HG02623 (cell line): ENCODE data around the gene GM2A.
A peak's percentile ranks its signal among the peaks of the same experiment; 100 is the strongest.
"Not testable (repeated sequence)": the region's sequence is repeated elsewhere in the genome, so short reads cannot be mapped to it uniquely, and the experiment has no call there.

ENCODE experiments used
- ATAC-seq: cut with Tn5 transposase; IDR thresholded peaks from one replicate; pipeline ENCODE4 v1.9.1; 2021; ENCODE audit warnings: moderate library complexity; ENCODE audit not compliant: unreplicated experiment

Gene GM2A

GRCh38 chr5:151251001-151251551, 1.9 kb upstream of the GM2A start:
- no peak for ATAC-seq

GRCh38 chr5:151251621-151252020, 1.4 kb upstream of the GM2A start:
- ATAC-seq = no peak

- ATAC-seq = no peak
Observed at GRCh38 chr5:151253605-151253950, 593 bp downstream of the GM2A start.

- no peak for ATAC-seq
Observed at GRCh38 chr5:151254556-151254955, 1.6 kb downstream of the GM2A start.

- ATAC-seq = not testable (repeated sequence)
Observed at GRCh38 chr5:151254990-151255389, 2.0 kb downstream of the GM2A start.

- peak; percentile 32 for ATAC-seq
Observed at GRCh38 chr5:151255621-151256286, 2.8 kb downstream of the GM2A start.

- peak; percentile 25 for ATAC-seq
Observed at GRCh38 chr5:151257731-151258181, 4.8 kb downstream of the GM2A start.

GRCh38 chr5:151258201-151258611, 5.2 kb downstream of the GM2A start:
- no peak for ATAC-seq

GRCh38 chr5:151258816-151259215, 5.8 kb downstream of the GM2A start:
- no peak for ATAC-seq

GRCh38 chr5:151259931-151260330, 6.9 kb downstream of the GM2A start:
- no peak for ATAC-seq

GRCh38 chr5:151262532-151262931, 9.5 kb downstream of the GM2A start:
- no peak for ATAC-seq

- peak; percentile 64 for ATAC-seq
Observed at GRCh38 chr5:151264113-151264512, 11.1 kb downstream of the GM2A start.

GRCh38 chr5:151267491-151268260, 14.7 kb downstream of the GM2A start:
- ATAC-seq = no peak

- ATAC-seq = peak; percentile 94
Observed at GRCh38 chr5:151270599-151270998, 17.6 kb downstream of the GM2A start.

- no peak for ATAC-seq
Observed at GRCh38 chr5:151271336-151271735, 18.4 kb downstream of the GM2A start.

GRCh38 chr5:151274666-151275065, 21.7 kb downstream of the GM2A start:
- no peak for ATAC-seq

GRCh38 chr5:151275803-151276202, 22.8 kb downstream of the GM2A start:
- ATAC-seq = no peak

- no peak for ATAC-seq
Observed at GRCh38 chr5:151278845-151279244, 25.9 kb downstream of the GM2A start.

GRCh38 chr5:151280443-151280842, 27.5 kb downstream of the GM2A start:
- no peak for ATAC-seq

- ATAC-seq = no peak
Observed at GRCh38 chr5:151281001-151281639, 28.1 kb downstream of the GM2A start.

- no peak for ATAC-seq
Observed at GRCh38 chr5:151283120-151283825, 30.3 kb downstream of the GM2A start.
